Activated T-helper 1 cell treated with anti-CD3 and anti-CD28 coated beads, Interleukin-12 subunit alpha, Interleukin-12 subunit beta, Interleukin-2, Interleukin-4 antibody, amounts not matched to agents 30 ng/mL and 10 ng/mL and 1 ng/mL, durations not matched to agents 14 hours and 24 hours and 36 hours (primary cell): ENCODE measurements around the gene TRIM72. TPM values are rescaled to one million over a fixed set of nuclear protein-coding genes. Genes with fewer than 3 reads are reported as not detected.
"Not testable (repeated sequence)": the region's sequence is repeated elsewhere in the genome, so short reads cannot be mapped to it uniquely, and the experiment has no call there.

Source experiments
- DNase-seq: peaks from one replicate; pipeline ENCODE4 v3.0.0; 2021; ENCODE audit warnings: low spot score
- H3K27ac Mint-ChIP-seq: one replicate; pipeline ENCODE4 v1.8.0; 2021; ENCODE audit warnings: mild to moderate bottlenecking, mixed read lengths
- H3K27me3 Mint-ChIP-seq: one replicate; pipeline ENCODE4 v1.8.0; 2022; ENCODE audit warnings: mild to moderate bottlenecking, moderate library complexity, mixed read lengths; ENCODE audit not compliant: insufficient read depth
- H3K36me3 Mint-ChIP-seq: one replicate; pipeline ENCODE4 v1.8.0; 2021; ENCODE audit warnings: low read depth, mixed read lengths
- H3K4me1 Mint-ChIP-seq: one replicate; pipeline ENCODE4 v1.8.0; 2021; ENCODE audit warnings: low read depth, mixed read lengths
- H3K4me3 Mint-ChIP-seq: one replicate; pipeline ENCODE4 v1.8.0; 2021; ENCODE audit warnings: mild to moderate bottlenecking, moderate library complexity, mixed read lengths
- H3K9me3 Mint-ChIP-seq: one replicate; pipeline ENCODE4 v1.8.0; 2021; ENCODE audit warnings: mixed read lengths
- intact Hi-C: fragments of 100-400 bp; cut with micrococcal nuclease; formaldehyde crosslinking; loops from one replicate; pipeline ENCODE4 v1.15.1; 2024
- total RNA-seq: library from RNA; stranded (reverse); gene quantifications from 2 replicates; pipeline ENCODE4 v1.2.3, GENCODE V29; 2022

The TRIM72 gene
- total RNA-seq, 1 donor from 2014 or later: 0.10 TPM

DNA sequence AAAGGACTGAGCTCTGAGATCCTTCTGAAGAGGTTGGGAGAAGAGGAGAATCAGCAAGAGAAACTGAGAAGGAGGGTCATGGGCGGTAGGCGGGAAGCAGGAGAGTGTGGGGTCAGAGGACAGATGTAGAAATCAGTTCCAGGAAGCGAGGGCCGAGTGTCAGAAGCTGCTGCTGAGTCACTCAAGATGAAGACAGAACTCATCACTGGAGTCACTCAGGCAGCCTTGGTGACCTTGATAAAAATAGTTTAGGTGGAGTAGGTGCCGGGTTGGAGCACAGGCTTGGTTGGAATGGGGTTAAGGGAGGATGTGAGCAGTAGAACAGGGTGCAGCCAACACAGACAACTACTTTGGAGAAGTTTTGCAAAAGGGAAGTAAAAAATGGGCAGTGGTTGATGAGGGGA lies 39.7 kb downstream of the TRIM72 start:
- intact Hi-C loops: loop anchor here (1.0 to 5.0 kb wide), 3 partner anchors 12 to 104 kb away; partner anchors contain the start of gene ITGAX
- peaks cover 4% of the 10 kb centered on the region for H3K36me3 Mint-ChIP-seq
- H3K9me3 Mint-ChIP-seq: no peaks in the 10 kb centered on the region
- no peaks in the 10 kb centered on the region for H3K27me3 Mint-ChIP-seq
- peak; percentile 50 for DNase-seq
- peak overlapping the region; percentile 96 for H3K27ac Mint-ChIP-seq
- H3K4me1 Mint-ChIP-seq: peaks cover 45% of the 10 kb centered on the region
- H3K4me3 Mint-ChIP-seq: peak overlapping the region; percentile 82

DNA sequence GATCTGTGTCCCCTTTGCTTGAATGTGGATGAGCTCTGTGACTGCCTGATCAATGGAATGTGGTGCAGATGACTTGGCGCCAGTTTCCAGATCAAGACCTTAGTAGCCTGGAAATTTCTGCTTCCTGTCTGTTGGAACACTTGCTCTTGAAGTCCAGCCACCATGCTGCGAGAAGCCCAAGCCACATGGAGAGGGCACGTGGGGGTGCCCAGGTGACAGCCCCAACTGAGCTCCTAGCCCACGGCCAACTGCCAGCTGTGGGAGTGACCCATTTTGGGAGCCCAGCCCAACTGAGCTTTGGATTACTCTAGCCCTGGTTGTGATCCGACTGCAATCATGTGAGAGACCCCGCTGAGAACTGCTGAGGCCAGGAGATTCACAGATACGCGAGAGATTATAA lies 42.5 kb downstream of the TRIM72 start:
- Mint-ChIP-seq H3K27me3 (no peaks in the 10 kb centered on the region), H3K27ac (no peak overlapping the region), H3K36me3 (peaks cover 4% of the 10 kb centered on the region), H3K9me3 (no peaks in the 10 kb centered on the region), H3K4me3 (no peak overlapping the region), H3K4me1 (peaks cover 46% of the 10 kb centered on the region)
- intact Hi-C loops: no loop called here
- no peak for DNase-seq

DNA sequence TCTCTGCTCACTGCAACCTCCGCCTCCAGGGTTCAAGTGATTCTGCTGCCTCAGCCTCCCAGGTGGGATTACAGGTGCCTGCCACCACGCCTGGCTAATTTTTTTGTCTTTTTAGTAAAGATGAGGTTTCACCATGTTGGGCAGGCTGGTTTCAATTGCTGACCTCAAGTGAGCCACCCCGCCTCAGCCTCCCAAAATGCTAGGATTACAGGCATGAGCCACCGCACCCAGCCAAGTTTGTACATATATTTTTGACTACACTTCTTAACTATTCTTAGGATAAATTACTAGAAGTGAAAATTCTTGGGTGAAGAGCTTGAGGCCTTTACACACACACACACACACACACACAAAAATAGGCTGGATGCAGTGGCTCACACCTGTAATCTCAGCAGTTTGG lies 44.4 kb downstream of the TRIM72 start:
- no peak for DNase-seq
- Mint-ChIP-seq H3K9me3 (no peaks in the 10 kb centered on the region), H3K27ac (no peak overlapping the region), H3K4me1 (peaks cover 45% of the 10 kb centered on the region), H3K27me3 (no peaks in the 10 kb centered on the region), H3K36me3 (peaks cover 11% of the 10 kb centered on the region), H3K4me3 (no peak overlapping the region)
- intact Hi-C loops: no loop called here

GRCh38 chr16:31260136-31260931 lies 46.4 kb downstream of the TRIM72 start:
- H3K9me3 Mint-ChIP-seq: no peaks in the 10 kb centered on the region
- no peaks in the 10 kb centered on the region for H3K27me3 Mint-ChIP-seq
- no peak for DNase-seq
- H3K36me3 Mint-ChIP-seq: peaks cover 12% of the 10 kb centered on the region
- H3K27ac Mint-ChIP-seq: peak overlapping the region; percentile 79
- H3K4me1 Mint-ChIP-seq: peaks cover 42% of the 10 kb centered on the region
- intact Hi-C loops: no loop called here
- H3K4me3 Mint-ChIP-seq: peak overlapping the region; percentile 78

DNA sequence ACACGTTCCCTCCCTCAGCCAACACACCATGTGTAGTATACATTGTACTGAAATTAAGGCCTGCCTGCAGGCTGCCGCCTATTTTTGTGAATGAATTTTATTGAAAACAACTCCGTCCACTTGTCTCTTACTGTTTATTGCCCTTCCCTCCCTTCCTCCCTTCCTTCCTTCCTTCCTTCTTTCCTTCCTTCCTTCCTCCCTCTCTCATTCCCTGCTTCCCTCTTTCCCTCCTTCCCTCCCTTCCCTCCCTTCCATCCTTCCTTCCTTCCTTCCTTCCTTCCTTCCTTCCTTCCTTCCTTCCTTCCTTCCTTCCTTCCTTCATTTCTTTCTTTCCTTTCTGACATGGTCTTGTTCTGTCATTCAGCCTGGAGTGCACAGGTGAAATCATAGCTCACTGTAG lies 48.2 kb downstream of the TRIM72 start:
- Mint-ChIP-seq H3K36me3 (peaks cover 15% of the 10 kb centered on the region), H3K27me3 (no peaks in the 10 kb centered on the region), H3K4me3 (peak overlapping the region; percentile 78), H3K9me3 (no peaks in the 10 kb centered on the region), H3K27ac (peak overlapping the region; percentile 33), H3K4me1 (peaks cover 54% of the 10 kb centered on the region)
- no peak for DNase-seq
- intact Hi-C loops: no loop called here

DNA sequence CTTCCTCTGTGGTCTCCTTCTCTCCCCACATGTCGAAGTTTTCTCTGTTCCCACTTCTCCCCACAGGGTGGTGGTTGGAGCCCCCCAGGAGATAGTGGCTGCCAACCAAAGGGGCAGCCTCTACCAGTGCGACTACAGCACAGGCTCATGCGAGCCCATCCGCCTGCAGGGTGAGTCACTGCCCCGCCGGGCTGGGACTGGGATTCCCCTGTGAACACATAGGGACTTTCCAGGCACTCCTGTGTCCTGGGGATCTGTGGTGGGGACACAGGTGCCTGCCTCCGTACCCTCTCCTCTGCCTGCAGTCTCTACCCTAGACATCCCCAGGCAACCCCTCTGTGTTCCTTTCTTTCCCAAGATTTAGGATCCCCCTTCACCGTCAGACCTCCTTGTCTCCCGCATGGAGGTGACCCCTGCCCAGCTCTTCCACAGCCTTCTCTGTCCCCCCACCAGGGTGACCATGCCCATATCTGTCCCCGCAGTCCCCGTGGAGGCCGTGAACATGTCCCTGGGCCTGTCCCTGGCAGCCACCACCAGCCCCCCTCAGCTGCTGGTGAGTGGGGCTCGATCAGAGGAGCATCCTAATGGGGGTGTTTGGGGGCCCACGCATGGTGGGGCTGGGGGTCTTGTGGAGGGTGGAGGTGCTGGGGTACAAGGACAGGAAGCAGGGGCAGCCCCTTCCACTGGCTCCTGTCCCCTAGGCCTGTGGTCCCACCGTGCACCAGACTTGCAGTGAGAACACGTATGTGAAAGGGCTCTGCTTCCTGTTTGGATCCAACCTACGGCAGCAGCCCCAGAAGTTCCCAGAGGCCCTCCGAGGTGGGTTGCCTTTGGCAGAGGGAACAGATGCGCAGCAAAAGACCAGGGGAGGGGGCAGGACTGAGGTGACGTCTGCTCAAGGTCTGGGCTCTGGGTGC lies 51.7 kb downstream of the TRIM72 start:
- Mint-ChIP-seq H3K27ac (peak overlapping the region; percentile 95), H3K36me3 (peaks cover 19% of the 10 kb centered on the region), H3K9me3 (no peaks in the 10 kb centered on the region), H3K4me3 (peak overlapping the region; percentile 80), H3K27me3 (no peaks in the 10 kb centered on the region), H3K4me1 (peaks cover 71% of the 10 kb centered on the region)
- DNase-seq: peak; percentile 78
- intact Hi-C loops: loop anchor here (1.0 to 5.0 kb wide), 7 partner anchors 12 to 603 kb away; partner anchors contain the start of genes FUS and ITGAX

DNA sequence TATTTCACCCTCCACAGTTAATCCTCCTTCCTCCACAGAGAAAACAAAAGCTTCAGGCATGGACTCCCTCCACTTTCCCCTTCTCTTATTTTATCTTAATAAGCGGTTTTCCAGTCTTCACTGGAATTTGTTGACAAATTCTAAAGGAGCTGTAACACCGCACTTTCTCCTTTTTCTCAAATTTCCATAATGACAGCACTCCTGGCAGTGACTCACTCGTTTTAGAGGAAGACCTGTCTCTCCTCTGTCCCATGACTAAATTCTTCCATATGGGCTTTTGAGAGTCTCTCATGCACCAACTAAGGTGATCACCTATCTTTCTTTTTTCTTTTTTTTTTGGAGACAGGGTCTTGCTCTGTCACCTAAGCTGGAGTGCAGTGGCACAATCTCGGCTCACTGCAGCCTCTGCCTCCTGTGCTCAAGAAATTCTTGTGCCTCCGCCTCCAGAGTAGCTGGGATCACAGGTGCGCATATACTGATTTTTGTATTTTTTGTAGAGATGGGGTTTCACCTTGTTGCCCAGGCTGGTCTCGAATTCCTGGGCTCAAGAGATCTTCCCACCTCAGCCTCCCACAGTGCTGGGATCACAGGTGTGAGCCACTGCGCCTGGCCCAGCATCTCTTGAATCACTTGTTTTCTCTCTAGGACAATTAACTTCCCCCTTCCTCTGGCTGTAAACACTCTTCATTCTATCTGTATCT lies 53.6 kb downstream of the TRIM72 start:
- Mint-ChIP-seq H3K9me3 (no peaks in the 10 kb centered on the region), H3K27me3 (peaks cover 2% of the 10 kb centered on the region), H3K27ac (peak overlapping the region; percentile 82), H3K36me3 (peaks cover 25% of the 10 kb centered on the region), H3K4me3 (peak overlapping the region; percentile 41), H3K4me1 (peaks cover 55% of the 10 kb centered on the region)
- intact Hi-C loops: loop anchor here (2.0 to 5.0 kb wide), 2 partner anchors 85 to 601 kb away; partner anchors contain the start of gene FUS
- no peak for DNase-seq

DNA sequence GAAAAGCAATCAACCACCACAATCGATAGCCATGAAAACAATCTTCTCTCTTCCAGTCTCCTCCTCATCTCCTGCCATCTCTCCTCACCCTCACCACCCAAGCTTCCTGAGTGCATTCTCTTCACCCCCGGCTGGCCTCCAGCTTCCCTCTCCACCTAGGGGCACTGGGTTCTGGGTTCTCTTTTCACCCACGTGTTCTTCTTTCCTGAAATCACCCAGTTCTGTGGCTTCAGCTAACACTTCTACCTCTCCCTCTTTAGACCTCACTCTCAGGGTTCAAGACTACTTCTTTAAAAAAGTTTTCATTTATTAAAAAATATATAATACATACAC lies 54.1 kb downstream of the TRIM72 start:
- Mint-ChIP-seq H3K9me3 (no peaks in the 10 kb centered on the region), H3K27ac (peak overlapping the region; percentile 82), H3K36me3 (peaks cover 23% of the 10 kb centered on the region), H3K27me3 (peaks cover 2% of the 10 kb centered on the region), H3K4me1 (peaks cover 52% of the 10 kb centered on the region), H3K4me3 (peak overlapping the region; percentile 41)
- no peak for DNase-seq
- intact Hi-C loops: loop anchor here (5.0 kb wide), 1 partner anchor 86 kb away; the partner anchor contains the start of gene FUS

DNA sequence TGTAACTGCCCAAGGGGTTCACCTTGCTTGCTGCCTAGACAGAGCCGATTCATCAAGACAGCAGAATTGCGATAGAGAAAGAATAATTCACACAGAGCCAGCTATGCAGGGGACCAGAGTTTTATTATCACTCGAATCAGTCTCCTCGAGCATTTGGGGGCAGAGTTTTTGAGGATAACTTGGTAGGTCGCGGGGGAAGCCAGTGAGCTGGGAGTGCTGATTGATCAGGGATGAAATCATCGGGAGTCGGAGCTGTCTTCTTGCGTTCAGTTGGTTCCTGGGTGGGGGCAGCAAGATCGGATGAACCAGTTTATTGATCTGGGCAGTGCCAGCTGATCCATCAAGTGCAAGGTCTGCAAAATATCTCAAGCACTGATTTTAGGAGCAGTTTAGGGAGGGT lies 55.0 kb downstream of the TRIM72 start:
- H3K4me3 Mint-ChIP-seq: no peak overlapping the region
- intact Hi-C loops: loop anchor here (5.0 kb wide), 1 partner anchor 87 kb away; the partner anchor contains the start of gene FUS
- peaks cover 46% of the 10 kb centered on the region for H3K4me1 Mint-ChIP-seq
- no peaks in the 10 kb centered on the region for H3K9me3 Mint-ChIP-seq
- no peak for DNase-seq
- H3K27me3 Mint-ChIP-seq: peaks cover 2% of the 10 kb centered on the region
- peaks cover 22% of the 10 kb centered on the region for H3K36me3 Mint-ChIP-seq
- peak overlapping the region; percentile 29 for H3K27ac Mint-ChIP-seq

GRCh38 chr16:31269541-31269940 lies 55.6 kb downstream of the TRIM72 start:
- H3K36me3 Mint-ChIP-seq: peaks cover 22% of the 10 kb centered on the region
- peaks cover 2% of the 10 kb centered on the region for H3K27me3 Mint-ChIP-seq
- H3K27ac Mint-ChIP-seq: no peak overlapping the region
- H3K9me3 Mint-ChIP-seq: no peaks in the 10 kb centered on the region
- DNase-seq: no peak
- H3K4me1 Mint-ChIP-seq: peaks cover 46% of the 10 kb centered on the region
- intact Hi-C loops: loop anchor here (5.0 kb wide), 1 partner anchor 87 kb away; the partner anchor contains the start of gene FUS
- no peak overlapping the region for H3K4me3 Mint-ChIP-seq

- not testable (repeated sequence) for H3K4me3 Mint-ChIP-seq, H3K9me3 Mint-ChIP-seq, DNase-seq, H3K27me3 Mint-ChIP-seq
- Mint-ChIP-seq H3K36me3 (peaks cover 25% of the 10 kb centered on the region), H3K4me1 (peaks cover 45% of the 10 kb centered on the region), H3K27ac (peak overlapping the region; percentile 47)
- intact Hi-C loops: loop anchor here (5.0 kb wide), 1 partner anchor 88 kb away; the partner anchor contains the start of gene FUS
These were observed 56.1 kb downstream of the TRIM72 start for GRCh38 chr16:31269973-31270372.

DNA sequence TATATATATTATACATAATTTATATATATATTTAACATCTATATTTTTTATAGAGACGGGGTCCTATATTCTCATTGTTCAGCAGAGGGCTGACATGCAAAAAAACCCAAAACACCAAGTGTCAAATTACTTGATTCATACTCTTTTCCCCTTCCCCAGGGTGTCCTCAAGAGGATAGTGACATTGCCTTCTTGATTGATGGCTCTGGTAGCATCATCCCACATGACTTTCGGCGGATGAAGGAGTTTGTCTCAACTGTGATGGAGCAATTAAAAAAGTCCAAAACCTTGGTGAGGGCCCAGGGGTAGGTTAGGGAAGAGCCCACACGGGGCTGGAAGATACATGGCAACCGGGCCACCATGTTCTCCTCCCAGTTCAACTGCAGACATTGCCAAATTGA lies 56.9 kb downstream of the TRIM72 start:
- intact Hi-C loops: no loop called here
- no peak for DNase-seq
- no peaks in the 10 kb centered on the region for H3K9me3 Mint-ChIP-seq
- H3K4me3 Mint-ChIP-seq: no peak overlapping the region
- H3K36me3 Mint-ChIP-seq: peaks cover 23% of the 10 kb centered on the region
- no peak overlapping the region for H3K27ac Mint-ChIP-seq
- H3K27me3 Mint-ChIP-seq: peaks cover 2% of the 10 kb centered on the region
- peaks cover 37% of the 10 kb centered on the region for H3K4me1 Mint-ChIP-seq
